Osteocyte (in vitro differentiated cells): ENCODE data around the gene WNK2. TPM values are rescaled to one million over a fixed set of nuclear protein-coding genes. Genes with fewer than 3 reads are reported as not detected.

Source experiments
- DNase-seq: peaks from one replicate; pipeline ENCODE4 v3.0.0; 2021; ENCODE audit warnings: mixed read lengths; ENCODE audit not compliant: unreplicated experiment; ENCODE audit errors: extremely low spot score
- H3K27ac Mint-ChIP-seq: one replicate; pipeline ENCODE4 v1.8.0; 2021; ENCODE audit warnings: mild to moderate bottlenecking, mixed read lengths; ENCODE audit not compliant: unreplicated experiment
- H3K27me3 Mint-ChIP-seq: one replicate; pipeline ENCODE4 v1.8.0; 2021; ENCODE audit warnings: mixed read lengths; ENCODE audit not compliant: unreplicated experiment
- H3K36me3 Mint-ChIP-seq: one replicate; pipeline ENCODE4 v1.8.0; 2021; ENCODE audit warnings: mixed read lengths; ENCODE audit not compliant: unreplicated experiment
- H3K4me1 Mint-ChIP-seq: one replicate; pipeline ENCODE4 v1.8.0; 2021; ENCODE audit warnings: mixed read lengths; ENCODE audit not compliant: unreplicated experiment
- H3K4me3 Mint-ChIP-seq: one replicate; pipeline ENCODE4 v1.8.0; 2021; ENCODE audit warnings: mild to moderate bottlenecking, moderate library complexity, mixed read lengths; ENCODE audit not compliant: unreplicated experiment
- H3K9me3 Mint-ChIP-seq: one replicate; pipeline ENCODE4 v1.8.0; 2021; ENCODE audit warnings: mixed read lengths; ENCODE audit not compliant: unreplicated experiment
- total RNA-seq: library from RNA; stranded (reverse); gene quantifications from 2 replicates; pipeline ENCODE4 v1.2.1, GENCODE V29; 2021
- TF ChIP-seq, protein P1 (sequence below): fragments of 200-600 bp; sonication (generic); IDR thresholded peaks from 2 replicates; pipeline ENCODE4 v1.5.0; 2021; ENCODE audit warnings: antibody characterized with exemption, mild to moderate bottlenecking, moderate library complexity

The WNK2 gene
- total RNA-seq, 1 donor from 2014 or later = not detected

DNA sequence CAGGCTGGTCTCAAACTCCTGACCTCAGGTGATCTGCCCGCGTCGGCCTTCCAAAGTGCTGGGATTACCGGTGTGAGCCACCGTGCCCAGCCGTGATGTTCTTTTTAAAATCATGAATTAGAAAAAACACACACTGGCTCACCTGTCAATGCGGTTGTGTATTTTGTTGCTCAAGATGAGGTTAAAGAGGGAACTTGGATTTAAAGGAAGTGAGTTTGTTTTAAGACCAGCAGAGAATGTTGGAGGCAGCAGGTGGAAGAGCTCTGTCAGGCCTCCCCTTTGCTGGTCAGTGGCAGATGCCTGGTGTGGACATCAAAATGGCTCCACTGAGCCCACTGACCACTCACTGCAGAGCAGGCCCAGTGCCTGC, 38.9 kb downstream of the WNK2 start:
- no peaks in the 10 kb centered on the region for H3K36me3 Mint-ChIP-seq
- no peaks in the 10 kb centered on the region for H3K9me3 Mint-ChIP-seq
- no peak overlapping the region for H3K4me3 Mint-ChIP-seq
- TF ChIP-seq, protein P1, sequence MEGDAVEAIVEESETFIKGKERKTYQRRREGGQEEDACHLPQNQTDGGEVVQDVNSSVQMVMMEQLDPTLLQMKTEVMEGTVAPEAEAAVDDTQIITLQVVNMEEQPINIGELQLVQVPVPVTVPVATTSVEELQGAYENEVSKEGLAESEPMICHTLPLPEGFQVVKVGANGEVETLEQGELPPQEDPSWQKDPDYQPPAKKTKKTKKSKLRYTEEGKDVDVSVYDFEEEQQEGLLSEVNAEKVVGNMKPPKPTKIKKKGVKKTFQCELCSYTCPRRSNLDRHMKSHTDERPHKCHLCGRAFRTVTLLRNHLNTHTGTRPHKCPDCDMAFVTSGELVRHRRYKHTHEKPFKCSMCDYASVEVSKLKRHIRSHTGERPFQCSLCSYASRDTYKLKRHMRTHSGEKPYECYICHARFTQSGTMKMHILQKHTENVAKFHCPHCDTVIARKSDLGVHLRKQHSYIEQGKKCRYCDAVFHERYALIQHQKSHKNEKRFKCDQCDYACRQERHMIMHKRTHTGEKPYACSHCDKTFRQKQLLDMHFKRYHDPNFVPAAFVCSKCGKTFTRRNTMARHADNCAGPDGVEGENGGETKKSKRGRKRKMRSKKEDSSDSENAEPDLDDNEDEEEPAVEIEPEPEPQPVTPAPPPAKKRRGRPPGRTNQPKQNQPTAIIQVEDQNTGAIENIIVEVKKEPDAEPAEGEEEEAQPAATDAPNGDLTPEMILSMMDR = no peak
- no peak for DNase-seq
- no peak overlapping the region for H3K27ac Mint-ChIP-seq
- peaks cover 7% of the 10 kb centered on the region for H3K4me1 Mint-ChIP-seq
- no peaks in the 10 kb centered on the region for H3K27me3 Mint-ChIP-seq

DNA sequence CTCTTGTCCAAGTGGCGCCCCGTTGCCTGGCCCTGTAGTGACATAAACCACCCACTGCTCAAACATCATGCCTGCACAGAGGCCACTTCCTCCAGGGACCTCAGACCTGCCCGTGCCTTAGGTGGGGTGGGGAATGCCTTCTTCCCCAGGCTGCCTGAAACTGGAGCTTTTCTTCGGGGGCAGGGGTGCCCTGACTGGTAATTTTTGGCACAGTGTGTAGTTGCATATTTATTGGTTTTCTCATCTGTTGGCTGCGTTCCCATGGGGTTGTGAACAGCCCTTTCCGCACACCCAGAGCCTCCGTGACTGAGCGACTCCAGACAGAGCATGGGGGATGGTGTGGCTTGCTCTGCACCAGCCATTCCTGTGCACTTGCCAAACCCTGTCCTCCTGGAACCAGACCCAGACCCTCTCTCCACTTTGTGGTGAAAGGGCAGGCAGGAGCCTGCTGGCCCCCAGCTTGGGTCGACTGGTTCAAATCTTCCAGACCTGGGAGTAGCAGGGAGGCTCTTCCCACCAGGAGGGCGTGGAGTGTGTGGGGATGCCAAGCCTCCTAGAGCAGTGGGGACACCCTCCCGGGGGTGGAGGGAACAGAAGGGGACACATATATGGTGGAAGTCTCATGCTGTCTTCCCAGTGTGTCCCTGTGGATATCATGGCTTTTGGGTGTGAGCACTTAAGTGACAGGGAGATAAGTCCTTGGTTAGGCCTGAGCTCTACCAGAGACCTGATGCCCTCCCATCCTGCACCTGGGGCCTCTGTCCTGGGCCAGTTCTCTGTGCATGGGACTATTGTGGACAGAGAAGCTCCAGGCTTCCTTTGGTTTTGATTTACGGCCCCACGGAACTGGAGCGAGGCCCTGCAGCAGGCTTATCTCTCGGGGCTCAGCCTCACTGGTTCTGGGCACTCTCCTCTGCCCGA, 39.6 kb downstream of the WNK2 start:
- no peak overlapping the region for H3K27ac Mint-ChIP-seq
- TF ChIP-seq, protein P1 = no peak
- no peak for DNase-seq
- no peaks in the 10 kb centered on the region for H3K36me3 Mint-ChIP-seq
- H3K9me3 Mint-ChIP-seq = no peaks in the 10 kb centered on the region
- no peak overlapping the region for H3K4me3 Mint-ChIP-seq
- H3K27me3 Mint-ChIP-seq = no peaks in the 10 kb centered on the region
- H3K4me1 Mint-ChIP-seq = peaks cover 7% of the 10 kb centered on the region

GRCh38 chr9:93224591-93224990, 40.7 kb downstream of the WNK2 start:
- no peaks in the 10 kb centered on the region for H3K36me3 Mint-ChIP-seq
- TF ChIP-seq, protein P1 = no peak
- no peak overlapping the region for H3K27ac Mint-ChIP-seq
- no peaks in the 10 kb centered on the region for H3K27me3 Mint-ChIP-seq
- DNase-seq = no peak
- no peaks in the 10 kb centered on the region for H3K9me3 Mint-ChIP-seq
- H3K4me1 Mint-ChIP-seq = peaks cover 7% of the 10 kb centered on the region
- H3K4me3 Mint-ChIP-seq = no peak overlapping the region

GRCh38 chr9:93225417-93225816, 41.5 kb downstream of the WNK2 start:
- TF ChIP-seq, protein P1 = no peak
- H3K36me3 Mint-ChIP-seq = no peaks in the 10 kb centered on the region
- no peaks in the 10 kb centered on the region for H3K9me3 Mint-ChIP-seq
- H3K4me3 Mint-ChIP-seq = no peak overlapping the region
- no peak overlapping the region for H3K27ac Mint-ChIP-seq
- H3K4me1 Mint-ChIP-seq = peaks cover 7% of the 10 kb centered on the region
- no peaks in the 10 kb centered on the region for H3K27me3 Mint-ChIP-seq
- DNase-seq = no peak

GRCh38 chr9:93225892-93226291, 42.0 kb downstream of the WNK2 start:
- Mint-ChIP-seq H3K4me1 (peaks cover 7% of the 10 kb centered on the region), H3K36me3 (no peaks in the 10 kb centered on the region), H3K4me3 (no peak overlapping the region), H3K27me3 (no peaks in the 10 kb centered on the region), H3K27ac (no peak overlapping the region), H3K9me3 (no peaks in the 10 kb centered on the region)
- TF ChIP-seq, protein P1 = no peak
- no peak for DNase-seq
